ENCODE measurements around the gene CLDN15.
A peak's percentile ranks its signal among the peaks of the same experiment; 100 is the strongest.
"Not testable (repeated sequence)": the region's sequence is repeated elsewhere in the genome, so short reads cannot be mapped to it uniquely, and the experiment has no call there.

Gene CLDN15

GRCh38 chr7:101222275-101222830, 15.2 kb downstream of the CLDN15 start:
- DNase-seq (ENCODE audit: low spot score): no peak

- DNase-seq (ENCODE audit: low spot score): no peak
These were observed 17.3 kb downstream of the CLDN15 start for GRCh38 chr7:101220295-101220694.

- no peak for DNase-seq (ENCODE audit: low spot score)
These were observed 19.1 kb downstream of the CLDN15 start for GRCh38 chr7:101218236-101219125.

GRCh38 chr7:101217388-101218235, 20.0 kb downstream of the CLDN15 start, which contains the start of the genes PLOD3 and ZNHIT1:
Gene PLOD3 (minus strand): TSS chr7:101217581. CDS start chr7:101217274, 307 bp downstream.
Gene ZNHIT1 (plus strand): TSS chr7:101218165. CDS start chr7:101218196, 31 bp downstream.
- DNase-seq (ENCODE audit: low spot score): peak; percentile 99

GRCh38 chr7:101216860-101217387, 20.7 kb downstream of the CLDN15 start:
- DNase-seq (ENCODE audit: low spot score): no peak

GRCh38 chr7:101216001-101216859, 21.4 kb downstream of the CLDN15 start:
- DNase-seq (ENCODE audit: low spot score): peak; percentile 31

- no peak for DNase-seq (ENCODE audit: low spot score)
These were observed 25.6 kb downstream of the CLDN15 start for GRCh38 chr7:101212014-101212413.

GRCh38 chr7:101211501-101211900, 26.1 kb downstream of the CLDN15 start:
- no peak for DNase-seq (ENCODE audit: low spot score)

GRCh38 chr7:101210143-101210542, 27.5 kb downstream of the CLDN15 start:
- DNase-seq (ENCODE audit: low spot score): no peak

- no peak for DNase-seq (ENCODE audit: low spot score)
These were observed 28.8 kb downstream of the CLDN15 start for GRCh38 chr7:101208794-101209193.

- no peak for DNase-seq (ENCODE audit: low spot score)
These were observed 30.1 kb downstream of the CLDN15 start for GRCh38 chr7:101207459-101207858.

- DNase-seq (ENCODE audit: low spot score): no peak
These were observed 30.9 kb downstream of the CLDN15 start for GRCh38 chr7:101206665-101207042.

- no peak for DNase-seq (ENCODE audit: low spot score)
These were observed 31.5 kb downstream of the CLDN15 start for GRCh38 chr7:101205901-101206664.

GRCh38 chr7:101203740-101204738, 33.6 kb downstream of the CLDN15 start:
- not testable (repeated sequence) for DNase-seq (ENCODE audit: low spot score)

GRCh38 chr7:101202603-101202918, 35.0 kb downstream of the CLDN15 start:
- no peak for DNase-seq (ENCODE audit: low spot score)

- no peak for DNase-seq (ENCODE audit: low spot score)
These were observed 35.7 kb downstream of the CLDN15 start for GRCh38 chr7:101201695-101202602.

- no peak for DNase-seq (ENCODE audit: low spot score)
These were observed 36.6 kb downstream of the CLDN15 start, which contains the start of gene MOGAT3 for GRCh38 chr7:101200862-101201599. Gene MOGAT3 (minus strand): TSS chr7:101201036. CDS start chr7:101200854, 182 bp downstream.

All from AG08395 (cell line).